DMS79 treated with DMSO at 0.1 percent for 48 hours (cell line): Measurements from ENCODE around the gene TFAP2A.

ENCODE experiments used
- DNase-seq: peaks from one replicate; lab custom pipeline; 2025; lab: John Stamatoyannopoulos, UW

The TFAP2A gene

DNA sequence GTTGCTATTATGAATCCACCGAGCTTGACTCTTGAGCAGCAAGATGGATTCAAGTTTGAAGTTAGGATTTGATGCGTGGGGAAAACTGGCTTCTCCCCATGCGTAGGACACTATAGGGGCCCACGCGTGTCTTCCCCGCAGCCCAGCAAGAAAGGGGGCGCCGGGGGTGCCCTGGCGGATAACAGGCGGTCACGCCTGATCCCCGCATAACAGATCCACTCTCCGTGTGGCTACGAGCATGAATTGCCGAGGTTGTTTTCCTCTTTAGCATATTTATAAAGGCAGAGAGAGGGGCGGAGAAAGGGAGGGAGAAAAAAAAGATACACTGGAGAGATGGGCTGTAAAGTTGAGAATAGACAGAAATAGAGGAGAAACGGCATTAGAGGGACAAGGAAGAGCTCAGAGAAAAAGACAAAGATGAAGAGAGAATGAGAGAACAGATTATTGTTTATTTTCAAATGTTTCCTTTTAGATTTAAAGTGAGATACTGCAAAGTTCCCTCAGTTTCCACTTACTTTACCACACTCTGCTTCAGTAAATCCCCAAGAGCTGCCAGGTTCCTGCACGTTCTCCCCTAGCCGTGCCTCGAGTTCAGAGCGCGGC, 32.0 kb downstream of the TFAP2A start:
- no peak for DNase-seq

DNA sequence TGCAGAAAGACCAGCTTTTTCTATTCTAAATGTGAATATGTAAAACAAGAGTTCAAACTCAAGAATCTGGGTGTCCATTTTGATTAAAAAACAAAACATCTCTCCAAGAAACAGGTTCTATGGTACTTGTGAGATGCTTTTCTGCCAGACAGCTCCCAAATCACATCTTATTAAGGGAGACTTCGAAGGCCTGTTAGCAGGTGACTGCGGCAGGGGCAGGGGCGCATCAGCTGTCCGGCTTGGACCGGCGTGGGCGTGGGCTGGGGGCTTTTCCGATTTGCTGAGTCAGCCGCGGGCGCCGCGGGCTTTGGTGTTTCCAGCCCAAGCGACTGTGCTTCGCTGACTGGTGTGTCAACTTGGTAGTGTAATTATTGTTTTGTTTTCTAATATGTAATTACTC, 32.6 kb downstream of the TFAP2A start:
- DNase-seq: no peak

DNA sequence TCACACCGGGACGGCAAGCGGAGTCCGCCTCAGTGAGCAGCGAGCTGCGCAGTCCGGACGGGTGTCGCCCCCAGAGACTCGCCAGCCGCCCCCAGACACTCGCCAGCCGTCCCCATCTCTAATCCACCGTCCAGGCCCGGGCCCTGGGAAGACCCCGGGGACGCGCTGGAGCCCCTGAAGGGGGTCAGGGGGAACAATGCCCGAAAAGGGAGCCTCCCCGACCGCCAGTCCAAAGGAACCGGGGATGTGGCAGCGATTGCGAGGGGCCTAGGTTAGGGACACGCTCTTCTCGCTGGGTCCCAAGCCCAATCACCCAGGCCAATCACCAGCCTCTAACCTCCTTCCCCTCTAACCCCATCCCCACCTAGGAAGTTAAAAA, 33.1 kb downstream of the TFAP2A start:
- DNase-seq: no peak

DNA sequence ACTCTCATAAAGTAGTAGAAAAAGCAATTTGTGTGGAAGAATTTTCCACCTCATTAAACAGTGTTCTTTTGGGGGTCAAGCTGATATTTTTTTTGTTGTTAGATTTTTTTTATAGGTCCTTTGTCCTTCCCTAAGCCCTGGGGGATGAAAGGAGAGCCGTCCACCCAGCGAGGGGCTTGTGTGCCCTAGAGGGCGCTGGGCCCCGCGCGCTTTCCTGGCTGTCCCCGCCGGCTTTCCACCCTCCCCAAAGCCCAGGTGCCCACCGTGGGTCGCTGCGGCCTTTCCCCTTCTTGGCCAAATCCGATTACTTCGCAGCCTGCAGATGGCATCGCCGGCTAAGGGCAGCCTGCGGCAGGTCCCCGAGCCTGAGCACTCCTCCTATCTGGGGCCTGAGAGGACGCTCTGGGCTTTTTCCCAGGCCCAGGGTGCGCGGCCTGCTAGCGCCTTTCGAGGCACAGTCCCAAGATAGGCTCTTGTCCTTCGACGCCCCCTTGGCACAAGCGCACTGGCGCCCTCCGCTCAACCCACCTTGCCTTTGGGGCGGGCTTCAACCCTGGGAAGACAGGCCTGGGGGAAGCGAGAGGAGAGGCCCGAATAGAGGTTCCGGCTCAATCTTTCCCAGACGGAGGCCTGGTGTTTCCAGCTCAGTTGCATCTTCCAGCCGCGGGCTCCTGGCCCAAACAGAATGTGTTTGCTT, 33.6 kb downstream of the TFAP2A start:
- no peak for DNase-seq

DNA sequence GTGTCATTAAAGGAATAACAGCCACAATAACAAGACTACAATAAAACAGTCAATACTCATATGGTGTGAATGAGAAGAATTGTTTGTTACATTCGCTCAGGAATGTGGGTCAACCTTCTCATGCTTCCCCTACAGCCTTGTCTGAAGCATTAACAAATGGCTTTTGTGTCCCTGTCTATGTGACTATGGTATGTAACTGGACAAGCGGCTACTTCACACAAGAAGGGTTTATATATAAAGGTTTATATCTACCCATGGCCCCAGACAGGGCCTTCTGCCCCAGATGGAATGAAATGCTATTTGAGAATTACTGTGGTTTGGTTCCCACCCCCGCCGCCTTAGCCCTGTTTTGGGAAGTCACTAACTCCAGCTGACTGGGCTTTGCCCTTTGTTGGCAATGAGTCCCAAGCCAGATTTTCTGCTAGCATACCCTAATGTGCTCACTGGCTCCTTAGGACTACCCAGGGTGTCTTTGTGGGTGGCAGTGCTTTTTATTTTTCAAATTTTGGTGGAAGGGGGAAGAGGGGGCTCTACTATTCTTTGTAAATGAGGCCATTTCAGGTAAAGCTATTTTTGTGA, 39.4 kb downstream of the TFAP2A start:
- DNase-seq: no peak

DNA sequence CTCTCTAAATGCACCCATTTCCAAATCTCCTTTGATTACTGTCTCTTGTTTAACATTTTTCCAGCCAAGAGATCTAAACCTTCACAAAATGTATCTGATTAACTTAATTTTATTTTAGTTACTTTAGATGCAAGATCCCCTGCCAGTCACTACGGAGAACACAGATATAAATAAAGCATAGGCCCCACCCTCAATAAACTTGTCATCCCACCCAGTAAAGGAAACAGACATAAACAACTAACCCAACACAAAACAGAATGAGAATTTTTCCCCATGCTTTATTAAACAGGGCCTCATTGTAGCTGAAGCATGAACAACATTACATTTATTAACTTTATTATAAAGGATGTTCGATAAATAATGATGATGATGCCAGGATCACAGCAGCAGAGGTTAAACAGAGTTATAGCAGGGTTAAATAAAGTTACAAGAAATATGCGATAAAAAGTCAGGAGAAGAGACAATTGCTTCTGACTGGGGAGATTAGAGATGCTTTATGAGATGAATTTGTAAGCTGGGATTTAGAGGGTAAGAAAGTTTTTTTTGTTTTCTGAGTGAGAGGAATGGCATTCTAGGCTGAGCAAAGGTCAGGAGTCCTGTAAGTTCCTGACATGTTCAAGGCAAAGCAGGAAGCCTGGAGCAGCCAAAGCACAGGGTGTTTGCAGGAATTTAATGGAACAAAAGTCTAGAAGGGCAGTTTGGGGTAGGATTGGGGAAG, 41.1 kb downstream of the TFAP2A start:
- no peak for DNase-seq

DNA sequence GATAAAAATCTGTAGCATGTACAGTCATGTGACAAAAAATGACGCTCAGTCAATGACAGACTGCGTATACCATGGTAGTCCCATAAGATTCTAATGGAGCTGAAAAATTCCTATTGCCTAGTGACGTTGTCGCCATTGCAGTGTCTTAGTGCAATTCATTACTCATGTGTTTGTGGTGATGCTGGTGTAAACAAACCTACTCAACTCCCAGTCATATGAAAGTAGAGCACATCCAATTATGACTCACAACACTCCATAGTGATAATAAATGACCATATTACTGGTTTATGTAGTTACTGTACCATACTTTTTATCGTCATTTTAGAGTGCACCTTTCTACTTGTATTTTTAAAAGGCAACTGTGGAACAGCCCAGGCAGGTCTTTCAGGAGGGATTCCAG, 45.0 kb downstream of the TFAP2A start:
- no peak for DNase-seq

DNA sequence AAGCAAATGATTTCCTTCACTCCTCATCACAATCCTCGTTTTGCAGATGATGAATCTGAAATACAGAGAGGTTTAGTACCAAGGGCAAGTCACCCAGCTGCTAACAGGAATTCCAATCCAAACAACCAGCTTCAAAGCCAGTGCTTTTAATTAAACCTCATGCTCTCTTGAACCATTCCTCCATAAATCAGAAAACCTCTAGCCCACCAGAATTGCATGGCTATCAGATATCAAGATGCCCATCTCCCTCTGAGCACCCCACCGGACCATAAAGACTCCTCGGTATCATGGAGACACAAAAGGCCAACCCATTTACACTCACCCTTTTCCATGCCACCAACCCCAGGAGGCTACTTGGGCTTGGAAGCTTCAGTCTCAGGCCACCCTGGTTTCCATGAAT, 46.0 kb downstream of the TFAP2A start:
- no peak for DNase-seq

DNA sequence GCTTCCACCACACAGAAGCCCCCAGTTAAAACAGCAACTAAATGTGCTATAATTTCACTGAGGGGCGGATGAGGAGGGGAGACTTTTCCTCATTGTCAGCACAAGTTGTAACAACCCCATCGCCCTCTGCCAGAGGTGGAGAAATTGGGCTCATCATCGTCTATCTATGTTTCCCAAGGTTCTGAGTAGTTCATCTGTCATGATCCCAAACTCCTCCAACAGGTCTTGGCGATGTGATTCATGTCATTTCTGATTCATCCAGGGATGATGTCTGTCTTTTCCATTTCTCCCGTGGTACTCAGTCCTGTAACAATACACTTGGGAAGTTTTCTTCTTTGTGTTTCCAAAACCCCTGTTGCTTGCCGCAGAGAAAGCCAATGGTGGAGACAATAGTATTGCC, 51.0 kb downstream of the TFAP2A start:
- no peak for DNase-seq

DNA sequence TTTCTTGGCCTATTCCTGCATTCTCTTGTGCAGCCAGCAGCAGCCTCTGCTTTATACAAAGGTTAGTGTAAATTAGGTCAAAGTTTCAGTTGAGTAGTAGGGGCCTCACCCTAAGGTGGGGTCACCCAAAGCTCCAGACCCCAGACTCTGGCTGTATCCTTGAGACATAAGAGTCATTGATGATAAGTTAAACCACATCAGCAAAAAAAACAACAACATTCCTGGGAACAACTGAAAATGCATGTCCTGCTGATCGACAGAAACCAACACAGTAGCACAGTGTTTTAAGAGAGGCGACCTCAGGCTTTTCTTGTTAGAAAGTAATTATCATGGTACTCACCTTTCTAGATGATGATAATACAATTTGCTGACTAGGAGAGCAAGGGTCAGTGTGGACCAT, 52.6 kb downstream of the TFAP2A start:
- no peak for DNase-seq

DNA sequence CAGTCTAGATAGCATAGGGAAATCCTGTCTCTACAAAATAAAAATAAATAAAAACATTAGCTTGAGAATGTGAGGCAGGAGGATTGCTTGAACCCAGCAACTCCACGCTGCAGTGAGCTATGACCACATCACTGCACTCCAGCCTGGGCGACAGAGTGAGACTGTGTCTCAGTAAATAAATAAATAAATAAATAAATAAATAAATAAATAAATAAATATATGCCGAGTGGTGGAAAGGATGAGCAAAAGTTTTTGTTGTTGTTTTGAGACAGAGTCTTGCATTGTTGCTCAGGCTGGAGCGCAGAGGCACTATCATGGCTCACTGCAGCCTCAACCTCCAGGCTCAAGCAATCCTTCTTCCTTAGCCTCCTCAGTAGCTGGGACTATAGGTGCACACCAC, 53.4 kb downstream of the TFAP2A start:
- DNase-seq: no peak

DNA sequence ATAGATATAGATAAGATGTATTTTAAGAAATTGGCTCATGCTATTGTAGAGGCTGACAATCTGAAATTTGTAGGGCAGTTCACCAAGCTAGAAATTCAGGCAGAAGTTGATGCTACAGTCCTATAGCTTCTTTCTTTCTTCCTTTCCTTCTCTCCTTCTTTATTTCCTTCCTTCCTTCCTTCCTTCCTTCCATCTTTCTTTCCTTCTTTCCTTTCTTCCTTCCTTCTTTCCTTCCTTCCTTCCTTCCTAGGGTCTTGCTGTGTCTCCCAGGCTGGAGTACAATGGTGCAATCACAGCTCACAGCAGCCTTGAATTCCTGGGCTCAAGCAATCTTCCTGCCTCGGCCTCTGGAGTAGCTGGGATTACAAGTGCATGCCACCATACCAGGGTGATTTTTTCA, 55.3 kb downstream of the TFAP2A start:
- DNase-seq: no peak

DNA sequence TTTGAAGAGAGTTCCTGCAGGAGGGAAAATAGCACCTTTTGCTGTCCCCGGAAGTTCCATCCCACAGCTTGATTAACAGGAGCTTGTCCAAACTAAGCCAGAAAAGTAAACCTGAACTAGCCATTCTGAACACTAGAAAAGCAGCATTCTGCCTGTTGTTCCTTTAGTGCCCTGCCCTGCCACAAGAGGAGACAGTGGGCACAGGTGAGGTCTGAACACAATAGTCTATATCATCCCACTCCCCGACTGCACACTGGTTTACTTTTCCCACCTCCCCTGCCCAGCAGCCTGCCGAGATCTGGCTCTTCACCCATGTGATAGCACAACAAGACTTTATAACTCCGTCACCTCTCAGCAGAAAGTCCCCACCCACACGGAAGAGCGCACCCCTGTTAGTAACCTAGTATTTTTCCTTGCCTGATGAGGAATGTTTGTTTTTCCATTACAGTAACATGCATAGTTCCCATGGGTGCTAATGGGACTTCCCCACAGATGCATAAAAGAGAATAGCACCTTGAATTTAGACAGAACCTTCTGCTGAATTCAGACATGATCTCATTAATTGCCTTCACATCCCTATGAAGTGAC, 59.7 kb downstream of the TFAP2A start:
- no peak for DNase-seq

DNA sequence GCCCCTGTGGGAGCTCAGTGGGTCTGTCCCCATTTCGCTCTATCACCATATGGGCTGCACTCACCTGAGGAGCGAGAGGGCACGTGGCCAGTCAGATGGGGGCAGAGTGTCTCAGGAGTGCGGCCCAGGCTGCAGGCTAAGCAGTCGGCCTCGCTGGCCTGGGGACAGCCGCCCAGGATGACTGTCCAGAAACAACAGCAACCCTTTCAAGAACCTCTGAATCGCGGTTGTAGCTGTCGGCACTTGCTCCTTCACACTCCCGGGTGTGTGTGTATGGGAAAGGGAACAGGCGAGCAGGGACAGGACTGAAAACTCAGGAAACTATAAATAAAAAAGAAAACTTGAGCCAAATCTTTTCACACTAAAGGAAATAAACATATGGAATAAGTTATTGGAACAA, 63.1 kb downstream of the TFAP2A start:
- DNase-seq: no peak

DNA sequence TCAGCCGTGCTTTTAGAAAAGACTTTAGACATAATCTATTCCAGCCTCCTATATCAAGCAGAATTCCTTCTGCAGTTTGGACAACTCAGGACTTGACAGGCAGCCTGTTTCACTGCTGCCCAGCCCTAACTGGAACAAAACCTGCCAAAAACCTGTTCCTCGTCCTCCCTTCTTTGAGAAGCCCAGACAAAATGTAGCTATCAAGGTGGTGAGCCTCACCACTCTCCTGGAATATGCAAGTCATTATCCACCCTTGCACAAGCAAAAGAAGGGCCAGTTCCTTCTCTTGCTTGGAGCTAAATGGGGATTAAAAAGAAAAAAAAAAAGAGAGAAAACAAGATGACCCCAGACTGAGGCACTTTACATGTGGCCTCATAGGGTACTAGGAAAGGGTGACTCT, 64.2 kb downstream of the TFAP2A start:
- no peak for DNase-seq

DNA sequence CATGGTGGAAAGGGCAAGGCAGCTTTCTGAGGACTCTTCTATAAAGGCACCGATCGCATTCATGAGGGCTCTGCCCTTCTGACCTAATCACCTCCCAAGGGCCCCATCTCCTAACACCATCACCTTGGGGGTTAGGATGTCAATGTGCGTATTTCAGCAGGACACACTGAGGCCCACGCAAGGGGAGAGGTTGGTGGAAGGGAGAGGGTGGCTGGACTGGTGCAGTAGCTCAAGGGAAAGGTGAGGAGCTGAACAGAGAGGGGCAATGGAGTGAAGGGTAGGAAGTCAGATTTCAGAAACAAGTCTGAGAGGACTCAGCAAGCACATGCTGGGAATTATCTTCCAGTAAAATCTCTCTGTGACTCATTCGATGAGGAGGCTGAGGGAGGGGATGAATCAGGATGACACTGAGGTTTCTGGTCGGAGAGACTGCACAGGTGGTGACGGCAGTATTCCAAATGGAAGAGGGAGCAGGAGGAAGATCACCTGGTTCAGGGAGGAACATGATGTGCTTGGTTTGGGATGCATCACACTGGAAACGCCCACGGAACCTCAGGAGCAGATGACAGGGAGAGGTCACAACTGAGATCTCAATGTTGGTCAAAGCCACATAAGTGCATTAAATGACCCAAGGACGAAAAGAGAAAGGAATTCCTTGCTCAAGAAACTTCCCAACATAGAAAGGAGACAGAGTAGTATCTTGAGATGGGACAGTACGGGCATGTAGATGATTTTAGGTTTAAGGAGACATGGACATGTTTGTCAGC, 67.1 kb downstream of the TFAP2A start:
- no peak for DNase-seq
